Measurements from ENCODE around the gene YIPF6.
"Not testable (repeated sequence)": the region's sequence is repeated elsewhere in the genome, so short reads cannot be mapped to it uniquely, and the experiment has no call there.

YIPF6 gene

DNA sequence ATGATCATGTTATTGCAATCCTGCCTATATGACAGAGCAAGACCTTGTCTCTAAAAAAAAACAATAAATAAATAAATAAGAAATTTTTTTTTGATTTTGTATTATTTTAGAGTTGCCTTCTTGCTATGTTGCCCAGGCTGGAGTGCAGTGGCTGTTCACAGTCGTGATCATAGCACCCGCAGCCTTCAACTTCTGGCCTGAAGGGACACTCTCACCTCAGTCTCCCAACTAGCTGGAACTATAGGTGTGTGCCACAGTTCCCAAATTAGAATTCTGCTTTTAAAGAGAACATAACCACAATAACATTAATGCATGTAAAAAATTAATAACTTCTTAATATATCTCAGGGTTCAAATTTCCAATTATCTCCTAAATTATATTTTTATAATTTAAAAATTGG, 7.8 kb downstream of the YIPF6 start:
- no peak for DNase-seq (ENCODE audit: low read depth, low spot score)

DNA sequence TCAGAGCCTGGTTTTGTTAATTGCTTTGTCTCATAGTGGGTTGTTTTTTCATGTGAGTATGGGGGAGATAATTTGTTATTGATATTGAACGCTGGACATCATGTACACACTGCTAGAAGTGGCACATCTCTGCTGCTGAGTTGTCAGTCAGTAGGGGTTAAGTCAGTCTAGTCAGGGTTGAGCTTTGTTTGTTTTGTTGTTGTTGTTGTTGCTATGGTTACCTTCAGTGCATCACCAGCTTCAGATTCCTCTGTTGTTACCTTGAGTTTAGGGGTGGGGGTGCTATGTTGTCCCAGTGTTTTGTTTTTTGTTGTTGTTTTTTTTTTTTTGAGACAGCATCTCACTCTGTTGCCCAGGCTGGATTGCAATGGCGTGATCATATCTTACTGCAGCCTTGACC, 9.9 kb downstream of the YIPF6 start:
- DNase-seq (ENCODE audit: low read depth, low spot score): no peak

- peak; percentile 2 for DNase-seq (ENCODE audit: low read depth, low spot score)
Measured at GRCh38 chrX:68511255-68511654, 12.4 kb downstream of the YIPF6 start.

DNA sequence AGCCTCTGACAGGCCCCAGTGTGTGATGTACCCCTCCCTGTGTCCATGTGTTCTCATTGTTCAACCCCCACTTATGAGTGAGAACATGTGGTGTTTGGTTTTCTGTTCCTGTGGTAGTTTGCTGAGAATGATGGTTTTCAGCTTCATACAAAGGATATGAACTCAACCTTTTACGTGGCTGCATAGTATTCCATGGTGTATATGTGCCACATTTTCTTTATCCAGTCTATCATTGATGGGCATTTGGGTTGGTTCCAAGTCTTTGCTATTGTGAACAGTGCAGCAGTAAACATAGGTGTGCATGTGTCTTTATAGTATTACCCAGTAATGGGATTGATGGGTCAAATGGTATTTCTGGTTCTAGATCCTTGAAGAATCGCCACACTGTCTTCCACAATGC, 25.8 kb downstream of the YIPF6 start:
- not testable (repeated sequence) for DNase-seq (ENCODE audit: low read depth, low spot score)

DNA sequence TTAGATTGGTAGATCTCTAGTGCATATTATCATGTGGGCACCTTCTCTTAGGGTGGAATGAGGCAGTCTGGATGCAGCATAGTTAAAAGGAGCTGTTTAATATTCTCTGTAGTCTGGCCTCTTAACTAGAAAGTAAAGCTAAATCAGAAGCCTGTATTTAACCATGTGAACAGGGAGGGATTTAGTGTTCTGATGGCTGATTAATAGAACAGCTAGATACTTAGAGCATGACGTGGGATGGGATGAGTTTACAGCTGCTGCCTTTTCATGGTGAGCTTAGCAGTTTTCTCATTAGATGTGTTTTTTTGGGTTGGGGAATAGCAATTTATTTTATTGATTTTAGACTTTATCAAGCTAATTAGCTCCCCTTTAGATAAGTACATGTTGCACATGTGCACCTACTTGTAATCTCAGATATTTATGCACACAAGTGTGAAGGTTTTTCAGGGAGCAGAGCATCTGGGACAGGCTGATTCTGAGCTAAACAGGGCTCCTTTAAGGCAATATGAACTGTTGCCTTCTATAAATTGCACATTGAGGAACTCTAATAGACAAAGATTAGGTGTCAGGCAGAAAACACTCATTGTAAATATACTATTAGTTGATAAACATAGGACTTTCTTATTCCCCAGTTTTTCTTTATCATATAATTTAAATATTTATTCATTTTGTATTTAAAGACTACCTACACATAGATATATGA, 34.1 kb downstream of the YIPF6 start:
- no peak for DNase-seq (ENCODE audit: low read depth, low spot score)

DNA sequence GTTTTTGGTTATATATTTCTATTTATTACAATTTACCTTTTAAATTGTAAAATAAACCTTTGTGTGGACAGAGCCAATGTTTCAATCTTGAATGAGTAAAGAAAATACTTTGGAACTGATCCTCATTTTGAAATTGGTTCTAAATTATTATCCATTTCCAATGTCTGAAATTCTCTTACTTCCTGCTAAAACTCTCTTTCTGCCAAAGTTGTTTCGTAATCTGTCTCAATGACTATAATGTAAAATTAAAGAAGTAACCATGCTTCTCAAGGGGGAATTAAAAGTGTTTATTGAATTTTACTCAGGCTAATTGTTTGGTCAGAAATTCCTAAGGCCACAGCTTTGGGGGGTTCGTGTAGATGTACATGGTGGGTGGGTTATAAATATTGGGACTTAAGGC, 34.8 kb downstream of the YIPF6 start:
- no peak for DNase-seq (ENCODE audit: low read depth, low spot score)

GRCh38 chrX:68534691-68535090, 35.8 kb downstream of the YIPF6 start:
- DNase-seq (ENCODE audit: low read depth, low spot score): no peak

DNA sequence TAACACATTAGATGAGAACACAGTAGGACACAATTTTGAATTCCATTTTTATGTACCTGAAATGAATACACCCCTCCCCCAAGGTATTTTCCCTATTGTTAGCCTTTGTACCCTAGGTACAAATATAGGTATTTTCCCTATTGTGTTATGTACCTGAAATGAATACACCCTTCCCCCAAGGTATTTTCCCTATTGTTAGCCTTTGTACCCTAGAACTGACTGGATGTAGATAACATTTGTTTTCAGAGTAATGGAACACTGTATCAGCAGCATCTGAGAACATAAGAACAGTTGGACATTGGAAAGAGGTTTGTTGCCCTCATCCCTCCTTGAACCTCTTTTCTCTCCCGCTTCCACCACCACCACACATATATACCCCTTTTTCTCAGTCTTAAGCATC, 37.6 kb downstream of the YIPF6 start:
- no peak for DNase-seq (ENCODE audit: low read depth, low spot score)

DNA sequence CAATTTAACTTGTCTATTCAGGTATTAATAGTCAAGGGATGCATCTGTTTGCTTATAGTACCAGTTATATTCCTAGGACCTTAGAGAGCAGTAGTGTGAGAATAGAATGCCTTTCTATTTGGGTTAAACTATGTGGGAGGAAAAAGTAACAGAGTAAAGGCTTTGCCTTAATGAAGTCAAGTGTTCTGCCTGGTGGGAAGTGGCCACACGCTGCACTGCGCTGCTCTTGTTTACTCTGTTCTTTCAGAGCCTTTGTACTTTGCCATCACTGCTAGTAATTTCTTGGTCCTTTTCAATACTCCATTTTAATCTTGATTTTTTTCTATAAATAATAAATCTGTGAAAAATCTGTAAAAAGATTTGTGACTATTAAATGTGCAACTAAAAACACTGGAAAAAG, 38.0 kb downstream of the YIPF6 start:
- no peak for DNase-seq (ENCODE audit: low read depth, low spot score)

DNA sequence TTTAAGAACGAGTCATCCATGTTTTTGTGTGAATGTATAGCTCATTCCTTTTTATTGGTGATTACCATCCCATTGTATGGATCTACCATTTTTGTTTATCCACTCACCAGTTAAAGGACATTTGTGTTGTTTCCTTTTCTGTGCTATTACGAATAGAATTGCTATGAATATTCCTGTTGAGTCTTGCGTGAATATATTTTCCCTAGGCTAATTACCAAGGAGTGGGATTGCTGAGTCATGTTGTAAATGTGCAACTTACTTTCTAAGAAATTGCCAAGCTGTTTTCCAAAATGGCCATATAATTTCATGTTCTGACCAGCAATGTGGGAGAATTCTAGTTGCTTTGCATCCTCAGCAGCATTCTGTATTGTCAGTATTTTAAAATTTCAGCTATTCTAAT, 51.3 kb downstream of the YIPF6 start:
- DNase-seq (ENCODE audit: low read depth, low spot score): no peak

DNA sequence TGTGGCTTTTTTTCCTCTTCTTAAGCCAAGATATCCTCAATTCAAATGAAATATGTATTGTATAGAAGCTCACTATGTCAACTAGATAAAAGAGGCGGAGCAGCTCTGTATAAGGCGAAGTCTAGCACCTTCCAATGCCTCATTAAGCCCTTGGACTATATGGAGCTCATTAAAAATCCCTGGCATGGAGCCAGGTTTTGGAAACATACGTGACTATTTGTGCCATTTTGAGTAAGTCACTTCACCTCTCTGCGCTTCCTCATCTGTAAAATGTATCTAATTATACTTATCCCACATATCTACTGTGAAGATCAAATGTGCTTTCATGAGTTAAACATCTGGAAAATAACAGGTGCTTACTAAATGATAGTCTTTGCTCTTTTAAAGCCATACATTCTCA, 57.2 kb downstream of the YIPF6 start:
- DNase-seq (ENCODE audit: low read depth, low spot score): no peak

DNA sequence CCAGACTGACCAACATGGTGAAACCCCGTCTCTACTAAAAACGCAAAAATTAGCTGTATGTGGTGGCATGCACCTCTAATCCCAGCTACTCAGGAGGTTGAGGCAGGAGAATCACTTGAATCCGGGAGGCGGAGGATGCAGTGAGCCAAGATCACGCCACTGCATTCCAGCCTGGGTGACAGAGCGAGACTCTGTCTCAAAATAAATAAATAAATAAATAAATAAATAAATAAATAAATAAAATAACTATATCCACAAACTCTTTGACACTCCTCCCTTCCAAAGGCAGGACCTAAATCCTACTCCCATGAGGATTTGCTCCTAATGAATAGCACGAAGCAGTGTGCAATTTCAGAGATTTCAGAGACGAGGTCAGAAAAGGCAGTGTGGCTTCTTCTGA, 58.3 kb downstream of the YIPF6 start:
- not testable (repeated sequence) for DNase-seq (ENCODE audit: low read depth, low spot score)

DNA sequence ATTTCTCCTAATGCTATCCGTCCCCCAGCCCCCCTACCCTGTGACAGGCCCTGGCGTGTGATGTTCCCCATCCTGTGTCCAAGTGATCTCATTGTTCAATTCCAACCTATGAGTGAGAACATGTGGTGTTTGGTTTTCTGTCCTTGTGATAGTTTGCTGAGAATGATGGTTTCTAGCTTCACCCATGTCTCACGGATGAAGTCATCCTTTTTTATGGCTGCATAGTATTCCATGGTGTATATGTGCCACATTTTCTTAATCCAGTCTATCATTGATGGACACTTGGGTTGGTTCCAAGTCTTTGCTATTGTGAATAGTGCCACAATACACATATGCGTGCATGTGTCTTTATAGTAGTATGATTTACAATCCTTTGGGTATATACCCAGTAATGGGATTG, 61.1 kb downstream of the YIPF6 start:
- not testable (repeated sequence) for DNase-seq (ENCODE audit: low read depth, low spot score)

DNA sequence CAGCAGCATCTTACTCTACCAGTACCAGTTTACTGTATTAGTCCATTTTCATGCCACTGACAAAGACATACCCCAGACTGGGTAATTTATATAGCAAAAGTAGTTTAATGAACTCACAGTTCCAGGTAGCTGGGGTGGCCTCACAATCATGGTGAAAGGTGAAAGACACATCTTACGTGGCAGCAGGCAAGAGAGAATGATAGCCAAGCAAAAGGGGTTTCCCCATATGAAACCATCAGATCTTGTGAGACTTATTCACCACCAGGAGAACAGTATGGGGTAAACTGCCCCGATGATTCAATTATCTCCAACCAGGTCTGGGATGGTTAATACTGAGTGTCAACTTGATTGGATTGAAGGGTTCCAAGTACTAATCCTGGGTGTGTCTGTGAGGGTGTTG, 69.3 kb downstream of the YIPF6 start:
- no peak for DNase-seq (ENCODE audit: low read depth, low spot score)

DNA sequence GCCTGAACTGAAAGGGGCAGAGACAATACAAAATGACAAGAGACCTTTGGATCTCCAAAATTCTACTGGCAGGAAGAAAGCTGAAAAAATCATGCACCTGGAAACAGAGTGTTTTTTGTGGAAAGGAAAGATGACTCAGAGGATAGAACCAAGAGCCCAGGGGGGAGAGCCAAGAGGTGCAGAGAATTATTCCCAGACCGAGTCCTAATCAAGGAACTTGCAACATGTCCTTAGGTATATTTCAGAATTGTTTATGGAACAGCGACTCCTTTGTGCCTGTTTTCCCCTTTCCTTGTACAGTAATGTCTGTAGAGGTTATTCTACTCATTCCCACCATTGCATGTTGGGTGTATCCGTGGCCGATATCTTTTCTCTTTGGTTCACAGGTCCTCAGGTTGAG, 71.7 kb downstream of the YIPF6 start:
- DNase-seq (ENCODE audit: low read depth, low spot score): no peak

DNA sequence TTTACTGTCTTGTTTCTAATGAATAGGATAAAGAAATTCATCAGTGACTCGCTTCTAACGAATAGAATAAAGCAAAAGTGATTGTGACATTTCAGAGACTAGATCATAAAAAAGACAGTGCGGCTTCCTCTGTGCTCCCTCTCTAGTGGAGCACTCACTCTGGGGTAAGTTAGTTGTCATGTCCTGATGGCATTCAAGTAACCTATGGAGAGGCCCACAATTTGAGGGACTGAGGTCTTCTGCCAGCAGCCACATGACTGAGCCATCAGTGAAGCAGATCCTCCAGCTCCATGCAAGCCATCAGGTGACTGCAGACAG, 72.4 kb downstream of the YIPF6 start:
- no peak for DNase-seq (ENCODE audit: low read depth, low spot score)

- DNase-seq (ENCODE audit: low read depth, low spot score): no peak
Measured at GRCh38 chrX:68571610-68572311, 72.9 kb downstream of the YIPF6 start.

DNA sequence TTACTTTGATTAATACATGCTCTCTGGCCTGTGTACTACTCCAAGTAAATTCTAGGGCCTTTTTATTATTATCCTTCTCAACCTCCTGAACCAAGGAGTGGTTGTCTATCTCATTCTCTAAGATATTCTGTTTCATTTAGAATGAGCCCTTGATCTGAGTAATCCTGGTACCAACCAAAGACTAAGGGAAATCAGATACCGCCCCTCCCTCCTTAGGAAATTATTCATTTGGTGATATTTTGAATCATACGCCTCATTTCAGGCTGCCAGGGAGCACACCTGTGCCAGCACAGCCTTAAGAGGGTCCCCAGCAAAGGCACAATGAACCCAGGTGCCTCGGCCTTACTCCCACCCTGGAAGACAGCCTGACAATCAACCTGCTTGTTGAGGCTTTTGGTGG, 75.4 kb downstream of the YIPF6 start:
- no peak for DNase-seq (ENCODE audit: low read depth, low spot score)

GRCh38 chrX:68579810-68580209, 81.0 kb downstream of the YIPF6 start:
- DNase-seq (ENCODE audit: low read depth, low spot score): no peak

GRCh38 chrX:68584221-68584620, 85.4 kb downstream of the YIPF6 start:
- no peak for DNase-seq (ENCODE audit: low read depth, low spot score)

Measured in activated CD4-positive, CD25-positive, alpha-beta regulatory T cell treated with anti-CD3 and anti-CD28 coated beads, Interleukin-2, amount 50 U/mL, for 16 hours (primary cell).